HG02571 (cell line): ENCODE data around the gene KPNA4.
"Not testable (repeated sequence)": the region's sequence is repeated elsewhere in the genome, so short reads cannot be mapped to it uniquely, and the experiment has no call there.

ENCODE experiments used
- ATAC-seq: cut with Tn5 transposase; IDR thresholded peaks from one replicate; pipeline ENCODE4 v1.9.1; 2021; ENCODE audit warnings: mild to moderate bottlenecking, moderate library complexity; ENCODE audit not compliant: unreplicated experiment

KPNA4 gene

DNA sequence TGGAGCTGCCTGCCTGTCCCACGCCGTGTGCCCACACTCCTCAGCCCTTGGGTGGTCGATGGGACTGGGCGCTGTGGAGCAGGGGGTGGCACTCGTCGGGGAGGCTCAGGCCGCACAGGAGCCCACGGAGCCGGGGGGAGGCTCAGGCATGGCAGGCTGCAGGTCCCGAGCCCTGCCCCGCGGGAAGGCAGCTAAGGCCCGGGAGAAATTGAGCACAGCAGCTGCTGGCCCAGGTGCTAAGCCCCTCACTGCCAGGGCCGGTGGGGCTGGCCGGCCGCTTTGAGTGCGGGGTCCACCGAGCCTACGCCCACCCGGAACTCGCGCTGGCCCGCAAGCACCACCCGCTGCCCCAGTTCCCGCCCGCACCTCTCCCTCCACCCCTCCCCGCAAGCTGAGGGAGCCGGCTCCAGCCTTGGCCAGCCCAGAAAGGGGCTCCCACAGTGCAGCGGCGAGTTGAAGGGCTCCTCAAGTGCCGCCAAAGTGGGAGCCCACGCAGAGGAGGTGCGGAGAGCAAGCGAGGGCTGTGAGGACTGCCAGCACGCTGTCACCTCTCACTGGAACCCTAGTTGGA lies 8.7 kb upstream of the KPNA4 start:
- ATAC-seq: not testable (repeated sequence)

DNA sequence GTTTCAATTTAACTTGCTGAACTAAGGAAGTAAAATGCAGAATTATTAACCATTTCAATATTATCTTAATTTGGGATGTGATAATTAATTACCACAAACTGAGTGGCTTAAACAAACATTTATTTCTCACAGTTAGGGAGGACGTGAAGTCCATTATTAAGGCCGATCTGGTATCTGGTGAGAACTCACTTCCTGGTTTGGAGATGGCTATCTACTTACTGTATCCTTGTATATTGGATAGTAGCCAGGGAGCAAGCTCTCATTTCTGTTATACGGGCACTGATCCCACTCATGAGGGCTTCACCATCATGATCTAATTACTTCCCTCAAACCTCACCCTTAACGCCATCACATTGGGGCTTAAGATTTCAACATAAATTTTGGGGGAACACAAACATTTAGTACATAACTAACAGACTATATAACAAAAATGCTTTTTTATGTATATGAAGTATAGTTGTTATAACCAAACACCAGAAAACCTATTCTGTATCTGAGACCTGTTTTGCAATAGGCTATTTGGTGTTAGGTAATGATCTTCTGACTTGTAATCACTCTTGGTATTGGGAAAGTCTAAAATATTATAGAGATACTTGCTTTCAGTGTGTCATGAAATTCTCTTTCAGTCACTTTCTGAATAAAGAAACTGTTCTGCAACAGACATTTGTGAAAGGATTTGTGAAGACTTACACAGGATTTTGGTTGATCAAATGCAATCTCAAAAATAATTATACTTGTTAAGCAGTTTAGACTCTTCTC lies 4.7 kb upstream of the KPNA4 start:
- ATAC-seq: no peak

DNA sequence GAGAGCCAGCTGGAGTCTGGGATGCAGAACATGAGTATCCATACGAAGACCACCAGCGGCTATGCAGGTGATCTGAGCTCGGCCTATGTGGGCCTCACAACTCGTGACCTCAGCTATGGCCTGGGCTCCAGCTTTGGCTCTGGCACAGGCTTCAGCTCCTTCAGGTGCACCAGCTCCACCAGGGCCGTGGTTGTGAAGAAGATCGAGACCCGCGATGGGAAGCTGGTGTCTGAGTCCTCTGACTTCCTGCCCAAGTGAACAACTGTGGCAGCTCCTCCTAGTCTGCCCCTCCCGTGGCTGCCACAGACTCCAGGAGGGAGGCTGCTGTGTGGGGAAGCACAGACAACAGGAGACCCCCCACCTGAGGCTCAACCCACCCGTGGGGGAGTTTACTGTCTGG lies 3.6 kb upstream of the KPNA4 start:
- no peak for ATAC-seq

DNA sequence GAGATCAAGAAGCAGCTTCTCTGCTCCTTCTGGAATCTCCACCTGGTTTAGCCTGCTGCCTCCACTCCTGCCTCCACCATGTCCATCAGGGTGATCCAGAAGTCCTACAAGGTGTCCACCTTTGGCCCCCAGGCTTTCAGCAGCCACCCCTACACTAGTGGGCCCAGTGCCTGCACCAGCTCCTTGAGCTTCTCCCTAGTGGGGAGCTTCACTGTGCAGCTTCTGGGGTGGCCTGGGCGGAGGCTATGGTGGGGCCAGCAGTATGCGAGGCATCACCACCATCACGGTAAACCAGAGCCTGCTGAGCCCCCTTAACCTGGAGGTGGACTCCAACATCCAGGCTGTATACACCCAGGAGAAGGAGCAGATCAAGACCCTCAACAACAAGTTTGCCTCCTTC lies 2.4 kb upstream of the KPNA4 start:
- no peak for ATAC-seq

DNA sequence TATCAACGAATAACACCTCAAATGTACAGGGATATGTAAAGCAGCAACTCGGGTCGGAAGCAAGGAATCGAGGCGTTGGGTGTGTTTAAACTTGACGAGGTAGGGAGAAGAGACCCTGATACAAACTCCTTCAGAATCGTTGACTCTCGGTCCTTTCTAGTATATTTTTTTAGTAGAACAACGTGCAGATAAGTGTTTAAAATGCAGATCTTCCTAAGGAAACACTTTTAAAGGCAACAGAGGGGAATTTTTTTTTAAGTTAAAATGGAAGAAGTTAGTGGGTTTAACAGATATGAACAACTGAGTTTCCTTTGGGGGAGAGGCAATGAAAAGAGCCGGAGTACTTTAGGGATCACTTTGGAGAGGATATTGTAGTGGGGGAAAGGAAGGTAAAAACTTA lies 1.1 kb upstream of the KPNA4 start:
- ATAC-seq: no peak

DNA sequence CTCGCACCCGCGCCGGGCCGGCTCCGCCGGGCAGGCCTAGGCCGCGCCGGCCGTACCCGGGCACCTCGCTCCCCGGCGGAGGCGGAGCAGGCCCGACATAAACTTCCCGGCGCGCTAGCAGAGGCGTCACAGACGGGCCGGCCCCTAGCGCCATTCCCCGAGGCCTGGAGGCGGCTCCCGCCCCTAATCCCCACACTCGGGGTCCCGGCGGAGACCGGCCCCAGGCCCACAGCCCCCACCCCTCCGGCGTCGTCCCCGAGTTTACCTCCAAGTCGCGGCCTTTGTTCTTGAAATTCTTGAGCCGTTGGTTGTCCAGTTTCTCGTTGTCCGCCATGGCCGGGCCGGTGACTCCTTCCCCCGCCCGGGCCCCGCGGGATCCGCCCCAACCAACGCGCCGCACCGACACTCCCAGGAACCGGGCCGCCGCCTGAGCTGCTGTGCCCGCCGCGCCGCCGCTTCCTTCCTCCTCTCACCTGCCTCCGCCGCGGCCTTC lies 376 bp downstream of the KPNA4 start:
- peak; percentile 48 for ATAC-seq

DNA sequence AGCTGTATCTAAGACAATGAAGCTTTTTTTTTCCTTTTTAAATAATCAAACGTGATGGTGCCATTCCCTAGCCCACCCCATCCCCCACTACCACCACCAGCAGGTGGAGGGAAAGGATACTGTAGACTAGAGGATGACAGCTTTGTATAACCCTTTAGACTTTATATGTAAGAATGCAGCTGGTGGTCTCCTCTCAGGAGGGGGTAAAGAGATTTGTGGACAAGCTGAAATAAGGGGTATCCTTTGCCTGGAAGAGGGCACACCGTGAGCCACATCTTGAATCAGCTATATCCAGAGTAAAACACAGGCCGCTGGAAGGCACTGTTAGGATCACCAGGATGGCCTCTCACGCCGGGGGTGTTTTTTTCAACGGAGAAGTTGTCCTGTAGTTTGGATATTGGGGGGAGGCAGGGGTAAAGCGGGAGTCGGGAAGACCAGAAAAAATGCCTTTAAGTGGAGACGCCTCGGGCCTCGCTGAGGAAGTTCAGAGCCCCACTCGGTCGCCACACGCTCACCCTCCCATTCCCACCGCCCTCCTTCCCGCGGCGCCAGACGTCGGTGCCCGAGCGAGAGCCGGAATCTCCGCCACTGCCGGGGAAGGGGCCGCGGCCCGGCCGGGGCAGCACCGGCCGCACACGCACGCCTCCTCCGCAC lies 986 bp downstream of the KPNA4 start:
- ATAC-seq: no peak

DNA sequence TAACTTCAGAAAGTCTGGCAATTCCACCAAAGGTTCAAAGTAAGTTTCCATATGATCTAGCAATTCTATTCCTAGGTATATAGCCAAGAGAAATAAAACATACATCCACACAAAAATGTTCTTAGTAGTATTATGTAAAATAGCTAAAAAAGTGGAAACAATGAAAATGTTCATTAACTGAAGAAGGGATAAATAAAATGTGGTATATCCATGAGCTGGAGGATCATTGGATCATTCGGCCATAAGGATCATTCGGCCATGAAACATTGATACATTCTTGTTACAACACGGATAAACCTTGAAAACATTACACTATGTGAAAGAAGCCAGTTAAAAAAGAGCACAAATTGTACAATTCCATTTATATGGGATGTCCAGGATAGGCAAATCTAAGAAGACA lies 2.4 kb downstream of the KPNA4 start:
- ATAC-seq: no peak

DNA sequence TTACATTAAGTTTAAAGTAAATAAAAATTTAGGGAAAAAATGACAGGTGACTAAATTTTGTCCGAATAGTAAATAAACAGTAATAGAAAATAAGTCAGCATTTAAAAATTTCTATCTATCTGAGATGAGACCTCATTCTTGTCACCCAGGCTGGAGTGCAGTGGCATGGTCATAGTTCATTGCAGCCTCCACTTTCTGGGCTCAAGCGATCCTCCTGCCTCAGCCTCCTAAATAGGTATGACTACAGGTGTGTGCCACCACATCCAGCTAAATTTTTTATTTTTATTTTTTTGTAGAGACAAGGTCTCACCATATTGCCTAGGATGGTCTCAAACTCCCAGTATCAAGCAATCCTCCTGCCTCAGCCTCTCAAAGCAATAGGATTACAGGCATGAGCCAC lies 7.8 kb downstream of the KPNA4 start:
- no peak for ATAC-seq

DNA sequence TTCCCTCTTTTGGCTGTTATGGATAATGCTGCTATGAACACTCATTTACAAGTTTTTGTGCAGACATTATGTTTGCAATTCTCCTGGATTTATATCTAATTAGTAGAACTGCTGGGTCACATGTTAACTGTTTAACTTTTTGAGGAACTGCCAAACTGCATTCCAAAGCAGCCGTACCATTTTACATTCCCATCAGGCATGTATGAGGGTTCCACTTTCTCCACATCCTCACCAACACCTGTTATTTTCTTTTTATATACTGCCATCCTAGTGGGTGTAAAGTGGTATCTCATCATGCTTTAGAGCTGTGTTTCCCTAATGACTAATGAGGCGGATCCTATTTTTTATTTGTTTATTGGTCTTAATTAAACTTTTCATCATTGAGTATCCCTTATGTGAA lies 9.2 kb downstream of the KPNA4 start:
- ATAC-seq: no peak

DNA sequence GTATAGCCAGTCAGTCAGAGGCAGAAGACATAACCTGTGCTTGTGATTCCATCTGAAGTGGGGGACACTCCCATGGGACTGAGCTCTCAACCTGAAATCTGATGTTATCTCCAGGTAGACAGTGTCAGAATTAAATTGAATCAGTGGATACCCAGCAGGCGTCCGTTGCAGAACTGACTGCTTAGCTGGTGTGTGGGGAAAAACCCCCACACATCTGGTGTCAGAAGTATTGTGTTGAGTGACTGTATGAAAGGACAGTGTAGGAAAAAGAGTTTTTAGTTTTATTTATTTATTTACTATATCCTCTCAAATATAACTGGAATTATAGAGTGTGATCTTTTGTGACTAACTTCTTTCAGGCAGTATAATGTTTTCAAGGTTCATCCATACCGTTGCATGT lies 10.4 kb downstream of the KPNA4 start:
- no peak for ATAC-seq

DNA sequence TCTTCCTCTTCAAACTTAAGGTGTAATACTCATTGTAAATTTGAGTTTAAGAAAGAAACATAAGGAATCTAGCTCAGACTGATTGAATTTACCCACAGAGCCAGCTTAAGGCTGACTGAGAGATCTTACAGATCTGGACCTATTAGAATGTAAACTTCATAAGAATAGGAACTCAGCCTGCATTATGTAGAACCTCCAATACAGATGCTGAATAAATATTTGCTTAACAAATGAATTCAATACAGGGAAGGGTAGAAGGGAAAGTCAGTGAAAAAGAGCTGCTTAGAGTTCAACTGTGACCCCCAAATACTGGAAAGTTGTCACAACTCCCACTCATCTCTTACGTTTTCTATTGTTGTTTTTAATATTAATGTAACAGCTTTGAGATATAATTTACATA lies 11.5 kb downstream of the KPNA4 start:
- ATAC-seq: no peak

DNA sequence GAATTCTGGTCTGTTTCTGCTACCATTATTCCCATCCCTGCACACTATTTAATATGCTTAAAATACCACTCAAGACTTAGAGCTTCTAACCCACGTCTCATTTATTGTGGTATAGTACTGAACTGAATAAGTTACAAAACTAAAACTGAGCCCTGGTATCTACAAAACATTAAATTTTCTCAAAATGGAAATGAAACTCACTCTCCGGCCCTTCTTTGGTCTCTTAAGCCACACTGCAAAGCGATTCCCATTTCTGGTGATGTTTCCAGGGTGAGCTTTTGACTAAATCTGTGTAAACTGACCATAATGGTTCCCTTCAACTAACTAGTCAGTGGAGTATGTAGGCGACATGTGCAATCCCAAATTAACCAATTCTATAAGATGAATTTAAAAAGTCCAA lies 18.6 kb downstream of the KPNA4 start:
- no peak for ATAC-seq

DNA sequence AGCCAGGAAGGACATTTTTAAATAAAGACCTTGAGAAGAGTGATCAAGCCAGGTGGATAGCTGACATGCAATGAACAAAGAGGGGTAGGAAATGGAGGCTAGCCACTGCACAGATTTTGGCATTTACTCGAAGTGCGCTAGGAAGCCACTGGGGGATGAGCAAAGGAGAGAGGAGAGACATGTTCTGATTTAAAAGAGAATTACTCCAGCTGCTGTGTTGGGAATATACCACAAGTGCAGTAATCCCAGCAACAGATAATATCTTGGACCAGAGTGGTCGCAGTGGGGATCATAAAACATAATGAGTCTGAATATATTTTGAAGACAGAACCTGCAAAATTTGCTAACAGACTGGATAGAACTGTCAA lies 19.9 kb downstream of the KPNA4 start:
- no peak for ATAC-seq

DNA sequence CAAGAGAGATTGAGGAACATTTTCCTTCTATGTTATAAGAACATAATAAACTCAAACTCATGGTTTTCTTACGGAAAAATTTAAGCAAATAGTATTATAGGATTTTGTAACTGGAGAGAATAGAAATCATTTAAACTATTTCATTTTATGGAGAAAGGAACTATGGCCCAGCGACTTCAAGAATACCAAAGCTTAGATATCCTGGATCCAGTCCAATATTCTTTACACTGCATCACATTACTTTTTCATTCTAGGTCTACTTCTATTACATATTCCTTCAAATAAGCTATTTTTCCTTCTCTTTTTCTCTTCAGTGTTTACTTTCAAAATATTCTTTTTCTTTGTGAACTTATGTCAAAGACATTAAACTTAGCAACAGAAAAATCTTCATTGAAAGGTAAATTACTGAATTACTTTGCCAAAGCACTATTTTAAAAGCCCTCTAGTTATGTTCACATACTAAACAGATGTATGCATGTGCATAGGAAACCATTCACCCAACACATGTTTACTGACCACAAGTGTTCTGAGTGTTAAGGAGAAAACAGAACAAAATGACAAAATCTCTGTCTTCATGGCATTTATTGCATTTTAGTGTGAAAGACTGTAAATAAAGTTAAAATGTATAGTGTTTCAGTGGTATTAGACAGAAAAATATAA lies 20.4 kb downstream of the KPNA4 start:
- ATAC-seq: no peak

DNA sequence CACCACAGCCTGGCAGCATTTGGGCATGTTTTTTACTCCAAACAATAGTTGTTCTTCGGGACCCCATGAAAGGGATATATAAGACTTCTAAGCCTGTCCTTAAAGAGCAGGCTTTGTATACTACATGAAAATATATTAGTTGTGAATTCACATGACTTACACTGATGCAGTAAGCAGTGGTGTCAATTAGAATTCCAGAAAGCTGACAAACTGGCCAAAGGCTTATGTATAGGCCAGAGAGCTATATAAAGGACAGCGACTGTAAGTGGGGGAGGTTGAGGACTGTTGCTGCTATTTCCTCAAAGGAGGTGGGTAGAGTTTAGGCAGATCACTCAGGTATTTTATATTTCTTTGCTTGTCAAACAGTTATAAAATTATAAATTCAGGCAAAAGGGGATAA lies 24.8 kb downstream of the KPNA4 start:
- no peak for ATAC-seq

DNA sequence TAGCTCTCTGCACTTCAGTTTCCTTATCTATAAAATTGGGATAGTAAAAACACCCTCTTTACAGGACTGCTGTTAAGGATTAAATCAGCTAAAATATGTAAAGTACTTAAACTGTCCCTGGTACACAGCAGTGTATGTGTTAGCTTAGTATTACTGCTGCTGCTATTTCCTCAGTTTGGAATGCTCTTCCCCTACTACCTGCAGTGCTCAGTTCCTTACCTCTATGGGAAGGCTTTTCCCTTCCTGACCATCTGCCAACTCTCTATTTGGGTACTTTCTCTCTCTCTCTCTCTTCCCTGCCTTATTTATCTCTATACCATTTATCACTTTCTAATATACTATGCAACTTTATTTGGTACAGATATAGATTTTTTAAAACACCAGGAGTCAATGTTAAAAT lies 26.5 kb downstream of the KPNA4 start:
- no peak for ATAC-seq

DNA sequence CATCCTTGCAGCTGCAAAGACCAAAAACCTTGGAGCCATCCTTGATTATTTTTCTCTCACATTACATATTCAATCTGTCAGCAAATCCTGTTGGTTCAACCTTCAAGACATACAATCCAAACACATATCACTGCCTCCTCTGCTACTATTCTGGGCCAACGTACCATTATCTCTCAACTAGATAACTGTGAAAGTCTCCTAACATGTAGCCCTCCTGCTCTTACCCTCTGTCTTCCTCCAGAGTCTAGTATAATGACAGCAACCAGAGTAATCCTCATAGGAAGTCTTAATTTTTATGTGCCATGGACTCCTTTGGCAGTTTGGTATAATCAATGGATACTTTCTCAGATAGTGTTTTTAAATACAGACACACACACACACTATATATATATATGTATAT lies 27.6 kb downstream of the KPNA4 start:
- ATAC-seq: no peak

DNA sequence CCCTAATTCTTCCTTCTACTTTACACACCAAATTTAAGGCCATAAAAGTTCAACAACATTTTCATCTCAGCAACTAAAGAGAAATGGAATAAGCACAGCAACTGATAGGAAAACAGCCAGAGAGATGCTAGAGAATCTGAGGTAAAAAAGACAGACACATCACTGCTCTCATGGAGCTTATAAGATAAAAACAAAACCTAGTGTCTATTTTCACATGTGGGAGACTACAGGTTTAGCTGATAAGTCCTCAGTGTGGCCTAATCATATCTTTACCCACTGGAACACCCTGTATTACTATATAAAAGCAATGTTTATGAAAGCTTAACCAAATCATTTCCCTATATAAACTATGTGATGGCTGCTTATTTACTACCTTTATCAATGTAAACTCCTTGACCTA lies 33.0 kb downstream of the KPNA4 start:
- ATAC-seq: no peak

DNA sequence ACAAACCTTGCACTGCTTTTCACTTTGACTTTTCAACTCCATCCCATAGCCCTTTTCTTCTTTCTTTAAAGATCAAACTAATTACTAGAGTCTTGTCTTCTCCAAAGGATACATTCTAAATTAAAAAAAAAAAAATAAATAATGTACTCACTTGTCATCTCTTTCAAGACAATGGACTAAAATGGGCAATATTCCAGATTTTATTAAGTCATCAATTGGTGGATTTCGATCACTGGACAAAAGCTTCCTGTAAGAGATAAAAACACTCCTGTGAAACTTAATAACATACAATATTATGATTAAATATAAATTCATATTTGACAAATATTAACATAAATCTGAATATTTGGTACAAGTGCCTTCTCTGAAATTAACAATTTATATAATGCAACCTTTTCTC lies 34.1 kb downstream of the KPNA4 start:
- ATAC-seq: no peak

DNA sequence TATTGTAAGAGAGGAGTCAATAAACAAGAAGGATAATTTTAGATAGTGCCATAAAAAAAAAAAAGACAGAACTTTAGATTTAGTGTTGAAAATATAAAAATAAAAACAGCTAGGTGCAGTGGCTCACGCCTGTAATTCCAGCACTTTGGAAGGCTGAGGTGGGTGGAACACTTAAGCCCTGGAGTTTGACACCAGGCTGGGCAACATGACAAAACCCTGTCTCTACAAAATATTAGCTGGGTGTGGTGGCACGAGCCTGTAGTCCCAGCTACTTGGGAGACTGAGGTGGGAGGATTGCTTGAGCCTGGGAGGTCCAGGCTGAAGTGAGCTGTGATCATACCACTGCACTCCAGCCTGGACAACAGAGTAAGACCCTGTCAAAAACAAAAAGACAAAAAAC lies 49.0 kb downstream of the KPNA4 start:
- not testable (repeated sequence) for ATAC-seq

DNA sequence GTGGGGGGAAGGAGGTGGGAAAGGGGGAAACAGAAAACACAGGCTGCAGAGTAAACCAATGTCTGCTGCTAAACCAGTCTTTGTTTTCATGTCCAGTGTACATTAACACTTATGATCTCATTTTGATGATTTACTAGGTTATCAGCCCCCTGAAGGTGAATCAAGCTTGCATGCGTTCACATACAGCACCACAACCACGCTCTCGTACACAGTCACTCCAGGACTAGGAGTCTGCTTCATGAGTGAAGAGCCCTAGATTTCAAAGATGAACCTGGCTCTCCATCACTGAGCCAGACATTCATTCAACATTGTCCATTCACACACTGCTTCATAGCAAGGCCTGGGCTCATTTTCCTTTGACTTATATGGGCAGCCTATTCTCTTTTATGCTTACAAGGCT lies 64.0 kb downstream of the KPNA4 start:
- no peak for ATAC-seq
